Gastroesophageal sphincter (tissue), 3 donors: ENCODE data around the gene ARHGAP18.

Experiments
- POLR2A ChIP-seq, 2 donors: fragments of 450-650 bp; IDR thresholded peaks; one replicate each; pipeline ENCODE4 v1.6.1; 2017; ENCODE audit warnings: antibody characterized with exemption in 2 of 2, mild to moderate bottlenecking in 2 of 2, moderate library complexity in 1 of 2
- TF ChIP-seq, protein P1 (sequence below), 4 experiments: fragments of 200-600 bp in 2 of 4; fragments of 450-650 bp in 2 of 4; sonication (generic) in 1 of 4; IDR thresholded peaks; one replicate each; pipeline ENCODE4 v1.5.1; 2017 to 2019; ENCODE audit warnings: antibody characterized with exemption in 4 of 4, mild to moderate bottlenecking in 2 of 4, moderate library complexity in 2 of 4

DNA sequence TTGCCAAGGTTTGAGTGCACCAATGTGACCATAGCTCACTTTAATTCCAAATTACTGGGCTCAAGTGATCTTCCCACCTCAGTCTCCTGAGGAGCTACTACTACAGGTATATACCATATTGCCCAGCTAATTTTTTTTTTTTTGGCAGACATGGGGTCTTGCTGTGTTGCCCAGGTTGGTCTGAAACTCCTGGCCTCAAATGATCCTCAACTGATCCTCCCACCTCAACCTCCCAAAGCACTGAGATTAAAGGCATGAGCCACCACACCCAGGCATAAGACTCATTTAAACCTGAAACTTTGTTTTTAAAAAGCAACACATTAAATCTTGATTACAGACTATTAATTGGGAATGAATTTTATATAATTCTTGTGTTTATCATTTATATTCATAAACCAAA lies 67.7 kb downstream of the ARHGAP18 start:
- TF ChIP-seq POLR2A (IDR thresholded peaks at IDR 0.05): no peak
- TF ChIP-seq, protein P1, sequence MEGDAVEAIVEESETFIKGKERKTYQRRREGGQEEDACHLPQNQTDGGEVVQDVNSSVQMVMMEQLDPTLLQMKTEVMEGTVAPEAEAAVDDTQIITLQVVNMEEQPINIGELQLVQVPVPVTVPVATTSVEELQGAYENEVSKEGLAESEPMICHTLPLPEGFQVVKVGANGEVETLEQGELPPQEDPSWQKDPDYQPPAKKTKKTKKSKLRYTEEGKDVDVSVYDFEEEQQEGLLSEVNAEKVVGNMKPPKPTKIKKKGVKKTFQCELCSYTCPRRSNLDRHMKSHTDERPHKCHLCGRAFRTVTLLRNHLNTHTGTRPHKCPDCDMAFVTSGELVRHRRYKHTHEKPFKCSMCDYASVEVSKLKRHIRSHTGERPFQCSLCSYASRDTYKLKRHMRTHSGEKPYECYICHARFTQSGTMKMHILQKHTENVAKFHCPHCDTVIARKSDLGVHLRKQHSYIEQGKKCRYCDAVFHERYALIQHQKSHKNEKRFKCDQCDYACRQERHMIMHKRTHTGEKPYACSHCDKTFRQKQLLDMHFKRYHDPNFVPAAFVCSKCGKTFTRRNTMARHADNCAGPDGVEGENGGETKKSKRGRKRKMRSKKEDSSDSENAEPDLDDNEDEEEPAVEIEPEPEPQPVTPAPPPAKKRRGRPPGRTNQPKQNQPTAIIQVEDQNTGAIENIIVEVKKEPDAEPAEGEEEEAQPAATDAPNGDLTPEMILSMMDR (IDR thresholded peaks at IDR 0.05): no peak
